HepG2 (cell line): Measurements from ENCODE around the gene B3GNT8. TPM values are rescaled to one million over a fixed set of nuclear protein-coding genes. Genes with fewer than 3 reads are reported as not detected.

Source experiments
- BORCS8-MEF2B ChIP-seq: sonication (generic); formaldehyde crosslinking; IDR thresholded peaks from 2 replicates; pipeline ENCODE4 v1.8.0; 2022; ENCODE audit warnings: mild to moderate bottlenecking, missing genetic modification reagents
- ELF1 ChIP-seq: sonication (generic); formaldehyde crosslinking; IDR thresholded peaks from 2 replicates; pipeline ENCODE4 v1.4.0; 2020; ENCODE audit warnings: missing genetic modification reagents
- HHEX ChIP-seq: IDR thresholded peaks from 2 replicates; pipeline ENCODE4 v1.6.1; 2016; ENCODE audit warnings: control low read depth
- IKZF4 ChIP-seq: sonication (generic); formaldehyde crosslinking; IDR thresholded peaks from 2 replicates; pipeline ENCODE4 v1.5.1; 2020; ENCODE audit warnings: borderline replicate concordance, mild to moderate bottlenecking, low read depth, missing genetic modification reagents; ENCODE audit errors: not compliant biosample characterization
- JUN ChIP-seq: sonication (generic); formaldehyde crosslinking; IDR thresholded peaks from 2 replicates; pipeline ENCODE4 v1.4.0; 2020; ENCODE audit warnings: mild to moderate bottlenecking, missing genetic modification reagents
- NBN ChIP-seq: fragments of 450-650 bp; conservative IDR thresholded peaks from 2 replicates; pipeline ENCODE4 v1.6.1; 2017
- NONO ChIP-seq, 2 experiments: fragments of 450-650 bp in 1 of 2; sonication (generic) in 1 of 2; formaldehyde crosslinking in 1 of 2; IDR thresholded peaks in 1 of 2; conservative IDR thresholded peaks in 1 of 2; 2 replicates each; pipeline versions ENCODE4 v1.6.1 to v1.8.0; 2017 to 2022; ENCODE audit warnings: mild to moderate bottlenecking in 1 of 2, missing genetic modification reagents in 1 of 2, moderate library complexity in 1 of 2
- NR2F2 ChIP-seq: IDR thresholded peaks from 2 replicates; pipeline ENCODE4 v1.6.1; 2012; ENCODE audit warnings: low read depth, inconsistent platforms, borderline replicate concordance
- PCBP2 ChIP-seq: fragments of 200-400 bp; formaldehyde crosslinking; optimal IDR thresholded peaks from 2 replicates; pipeline ENCODE3; 2018; ENCODE audit warnings: low read length, low read depth; ENCODE audit not compliant: poor library complexity, severe bottlenecking
- PTBP1 ChIP-seq: fragments of 200-400 bp; formaldehyde crosslinking; IDR thresholded peaks from 2 replicates; pipeline ENCODE4 v1.6.1; 2018; ENCODE audit warnings: low read length, low read depth; ENCODE audit not compliant: poor library complexity, severe bottlenecking
- RXRB ChIP-seq: IDR thresholded peaks from 2 replicates; pipeline ENCODE4 v1.6.1; 2016; ENCODE audit warnings: borderline replicate concordance, missing genetic modification reagents, missing compliant biosample characterization
- TAF15 ChIP-seq: fragments of 200-400 bp; formaldehyde crosslinking; IDR thresholded peaks from one replicate; pipeline ENCODE4 v1.6.1; 2018; ENCODE audit warnings: mild to moderate bottlenecking, low read depth, low read length; ENCODE audit not compliant: poor library complexity, severe bottlenecking
- TBX3 ChIP-seq: fragments of 450-650 bp; IDR thresholded peaks from 2 replicates; pipeline ENCODE4 v1.6.1; 2017; ENCODE audit warnings: antibody characterized with exemption, mild to moderate bottlenecking, inconsistent platforms, borderline replicate concordance
- ZBTB7A ChIP-seq: sonication (generic); formaldehyde crosslinking; IDR thresholded peaks from 2 replicates; pipeline ENCODE4 v1.8.0; 2022; ENCODE audit warnings: mild to moderate bottlenecking, missing genetic modification reagents
- ZNF143 ChIP-seq: sonication (generic); formaldehyde crosslinking; IDR thresholded peaks from 2 replicates; pipeline ENCODE4 v1.4.0; 2020; ENCODE audit warnings: missing genetic modification reagents
- ZNF260 ChIP-seq: sonication (generic); formaldehyde crosslinking; IDR thresholded peaks from 2 replicates; pipeline ENCODE4 v1.4.0; 2020; ENCODE audit warnings: missing genetic modification reagents, low read depth, mild to moderate bottlenecking, borderline replicate concordance
- ZNF33B ChIP-seq: sonication (generic); formaldehyde crosslinking; IDR thresholded peaks from 2 replicates; pipeline ENCODE4 v1.5.1; 2020; ENCODE audit warnings: mild to moderate bottlenecking, missing genetic modification reagents
- ZNF563 ChIP-seq: sonication (generic); formaldehyde crosslinking; IDR thresholded peaks from 2 replicates; pipeline ENCODE4 v1.8.0; 2022; ENCODE audit warnings: mild to moderate bottlenecking, moderate library complexity, missing genetic modification reagents
- ZNF564 ChIP-seq: sonication (generic); formaldehyde crosslinking; IDR thresholded peaks from 2 replicates; pipeline ENCODE4 v1.8.1; 2023; ENCODE audit warnings: mild to moderate bottlenecking, missing genetic modification reagents
- ZNF572 ChIP-seq: sonication (generic); formaldehyde crosslinking; IDR thresholded peaks from 2 replicates; pipeline ENCODE4 v1.5.1; 2020; ENCODE audit warnings: mild to moderate bottlenecking, missing genetic modification reagents
- ZNF644 ChIP-seq: IDR thresholded peaks from 2 replicates; pipeline ENCODE4 v1.6.1; 2016; ENCODE audit warnings: low read depth
- ZNF891 ChIP-seq: sonication (generic); formaldehyde crosslinking; IDR thresholded peaks from 2 replicates; pipeline ENCODE4 v1.5.0; 2020; ENCODE audit warnings: mild to moderate bottlenecking, missing genetic modification reagents
- polyA plus RNA-seq, 8 experiments: library from polyadenylated mRNA; depleted of rRNA in 3 of 8; stranded (reverse) in 7 of 8; unstranded in 1 of 8; fragments of >200 nt; fragmentation: Illumina TruSeq in 4 of 8; extraction: Trizol in 4 of 8; gene quantifications; 2 replicates each; pipeline versions ENCODE4 v1.2.1 to v1.2.3, GENCODE V29; 2011 to 2016; ENCODE audit warnings: low read depth in 4 of 8, missing spikeins in 1 of 8, mixed read lengths in 1 of 8; ENCODE audit not compliant: insufficient read depth in 1 of 8
- total RNA-seq, 5 experiments: library from RNA; depleted of rRNA; stranded (reverse); fragments of >200 nt; fragmentation: Illumina TruSeq; extraction: Trizol; gene quantifications; 2 replicates each; pipeline ENCODE4 v1.2.3, GENCODE V29; 2016; ENCODE audit warnings: low read depth in 1 of 5
- TF ChIP-seq, protein P1 (sequence below): sonication (generic); formaldehyde crosslinking; conservative IDR thresholded peaks from 2 replicates; pipeline ENCODE4 v1.4.0; 2020; ENCODE audit warnings: missing genetic modification reagents
- TF ChIP-seq, protein P2 (sequence below): sonication (generic); formaldehyde crosslinking; IDR thresholded peaks from 2 replicates; pipeline ENCODE4 v1.5.0; 2020; ENCODE audit warnings: mild to moderate bottlenecking, missing genetic modification reagents, moderate library complexity
- TF ChIP-seq, protein P3 (sequence below): IDR thresholded peaks from 2 replicates; pipeline ENCODE4 v1.6.1; 2016; ENCODE audit warnings: missing compliant biosample characterization, missing genetic modification reagents, borderline replicate concordance
- TF ChIP-seq, protein P4 (sequence below): sonication (generic); formaldehyde crosslinking; IDR thresholded peaks from 2 replicates; pipeline ENCODE4 v1.5.1; 2020; ENCODE audit warnings: missing genetic modification reagents, mild to moderate bottlenecking, borderline replicate concordance

B3GNT8 gene
- total and polyA plus RNA-seq, 2 of the 13 experiments (the other 11 are each of a cell fraction or from before 2014, with no cell fraction given) = 0.26 to 1.9 TPM

DNA sequence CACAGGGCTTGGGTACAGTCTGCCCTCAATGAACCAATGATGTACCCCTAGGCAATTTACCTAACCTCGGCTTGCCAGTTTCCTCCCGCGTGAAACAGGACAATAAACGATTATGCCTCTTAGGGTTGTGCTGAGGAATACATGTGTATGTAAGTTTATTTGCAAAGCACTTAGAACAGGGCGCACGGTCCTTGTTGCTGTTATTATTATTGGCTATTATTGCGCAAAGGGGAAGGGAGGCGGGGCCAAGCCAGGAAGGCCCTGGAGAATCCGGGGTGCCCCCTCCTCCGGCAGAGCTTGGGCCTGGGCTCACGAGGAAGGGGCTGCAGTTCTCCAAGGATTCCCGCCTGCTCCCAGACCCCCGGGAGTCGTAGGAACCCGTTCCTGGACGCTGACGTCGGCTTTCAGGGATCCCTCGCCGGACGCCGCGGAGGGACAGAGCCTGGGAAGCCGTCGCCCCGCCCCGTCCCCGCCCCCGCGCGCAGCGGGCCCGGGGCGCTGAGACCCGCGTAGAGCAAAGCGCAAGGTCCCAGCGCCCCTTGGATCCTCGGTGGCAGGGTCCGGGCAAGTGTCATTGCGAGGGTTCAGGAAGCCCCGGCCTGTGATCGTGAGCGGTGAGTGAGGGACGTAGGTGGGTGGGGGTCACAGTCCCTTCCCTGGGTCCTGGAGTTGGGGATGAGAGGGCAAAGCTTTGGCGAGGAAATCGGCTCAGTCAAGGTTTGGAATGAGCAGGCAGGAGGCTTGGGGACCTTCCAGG, 50.8 kb downstream of the B3GNT8 start, which contains the start of gene TMEM91 (continued):
- TF ChIP-seq, protein P1, sequence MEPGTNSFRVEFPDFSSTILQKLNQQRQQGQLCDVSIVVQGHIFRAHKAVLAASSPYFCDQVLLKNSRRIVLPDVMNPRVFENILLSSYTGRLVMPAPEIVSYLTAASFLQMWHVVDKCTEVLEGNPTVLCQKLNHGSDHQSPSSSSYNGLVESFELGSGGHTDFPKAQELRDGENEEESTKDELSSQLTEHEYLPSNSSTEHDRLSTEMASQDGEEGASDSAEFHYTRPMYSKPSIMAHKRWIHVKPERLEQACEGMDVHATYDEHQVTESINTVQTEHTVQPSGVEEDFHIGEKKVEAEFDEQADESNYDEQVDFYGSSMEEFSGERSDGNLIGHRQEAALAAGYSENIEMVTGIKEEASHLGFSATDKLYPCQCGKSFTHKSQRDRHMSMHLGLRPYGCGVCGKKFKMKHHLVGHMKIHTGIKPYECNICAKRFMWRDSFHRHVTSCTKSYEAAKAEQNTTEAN (CRISPR knock-in tag) = 0 out of 2 replicates have a peak, but pooled peaks have one; percentile 44
- TF ChIP-seq ZNF563 (CRISPR knock-in tag) (no peak), HHEX (CRISPR knock-in tag) (no peak), ZNF260 (CRISPR knock-in tag) (no peak), ZNF891 (no peak), ZNF143 (CRISPR knock-in tag) (no peak), NBN (no peak), NONO (IDR thresholded peaks at IDR 0.05) (no peak), NONO (CRISPR knock-in tag; conservative IDR thresholded peaks at IDR 0.05) (0 out of 2 replicates have a peak, but pooled peaks have one; percentile 31), ZNF33B (CRISPR knock-in tag) (no peak), ZBTB7A (CRISPR knock-in tag) (peak; percentile 84; the same call in 1 of the 2 replicates), PCBP2 (no peak), BORCS8-MEF2B (peak; percentile 29; the same call in 1 of the 2 replicates), ZNF564 (no peak), PTBP1 (peak; percentile 64), NR2F2 (0 out of 2 replicates have a peak, but pooled peaks have one; percentile 25), TBX3 (no peak), TAF15 (no peak), IKZF4 (no peak), RXRB (no peak), ZNF644 (CRISPR knock-in tag) (no peak), JUN (CRISPR knock-in tag) (no peak), ZNF572 (CRISPR knock-in tag) (no peak), ELF1 (CRISPR knock-in tag) (no peak)
- TF ChIP-seq, protein P2, sequence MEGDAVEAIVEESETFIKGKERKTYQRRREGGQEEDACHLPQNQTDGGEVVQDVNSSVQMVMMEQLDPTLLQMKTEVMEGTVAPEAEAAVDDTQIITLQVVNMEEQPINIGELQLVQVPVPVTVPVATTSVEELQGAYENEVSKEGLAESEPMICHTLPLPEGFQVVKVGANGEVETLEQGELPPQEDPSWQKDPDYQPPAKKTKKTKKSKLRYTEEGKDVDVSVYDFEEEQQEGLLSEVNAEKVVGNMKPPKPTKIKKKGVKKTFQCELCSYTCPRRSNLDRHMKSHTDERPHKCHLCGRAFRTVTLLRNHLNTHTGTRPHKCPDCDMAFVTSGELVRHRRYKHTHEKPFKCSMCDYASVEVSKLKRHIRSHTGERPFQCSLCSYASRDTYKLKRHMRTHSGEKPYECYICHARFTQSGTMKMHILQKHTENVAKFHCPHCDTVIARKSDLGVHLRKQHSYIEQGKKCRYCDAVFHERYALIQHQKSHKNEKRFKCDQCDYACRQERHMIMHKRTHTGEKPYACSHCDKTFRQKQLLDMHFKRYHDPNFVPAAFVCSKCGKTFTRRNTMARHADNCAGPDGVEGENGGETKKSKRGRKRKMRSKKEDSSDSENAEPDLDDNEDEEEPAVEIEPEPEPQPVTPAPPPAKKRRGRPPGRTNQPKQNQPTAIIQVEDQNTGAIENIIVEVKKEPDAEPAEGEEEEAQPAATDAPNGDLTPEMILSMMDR (CRISPR knock-in tag) = no peak
- TF ChIP-seq, protein P3, sequence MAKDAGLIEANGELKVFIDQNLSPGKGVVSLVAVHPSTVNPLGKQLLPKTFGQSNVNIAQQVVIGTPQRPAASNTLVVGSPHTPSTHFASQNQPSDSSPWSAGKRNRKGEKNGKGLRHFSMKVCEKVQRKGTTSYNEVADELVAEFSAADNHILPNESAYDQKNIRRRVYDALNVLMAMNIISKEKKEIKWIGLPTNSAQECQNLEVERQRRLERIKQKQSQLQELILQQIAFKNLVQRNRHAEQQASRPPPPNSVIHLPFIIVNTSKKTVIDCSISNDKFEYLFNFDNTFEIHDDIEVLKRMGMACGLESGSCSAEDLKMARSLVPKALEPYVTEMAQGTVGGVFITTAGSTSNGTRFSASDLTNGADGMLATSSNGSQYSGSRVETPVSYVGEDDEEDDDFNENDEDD (CRISPR knock-in tag) = no peak
- TF ChIP-seq, protein P4, sequence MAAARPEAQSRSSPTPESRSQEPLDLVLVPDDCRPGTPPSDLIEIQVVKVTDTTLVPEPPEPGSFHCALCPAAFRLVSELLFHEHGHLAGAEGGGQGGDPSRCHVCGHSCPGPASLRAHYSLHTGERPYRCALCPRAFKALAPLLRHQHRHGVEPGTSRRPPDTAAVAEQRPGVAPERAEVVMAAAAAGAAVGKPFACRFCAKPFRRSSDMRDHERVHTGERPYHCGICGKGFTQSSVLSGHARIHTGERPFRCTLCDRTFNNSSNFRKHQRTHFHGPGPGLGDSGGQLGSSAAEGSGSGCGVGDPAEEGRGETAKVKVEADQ (CRISPR knock-in tag) = no peak
